Measurements from ENCODE around the gene NOL6. TPM values are rescaled to one million over a fixed set of nuclear protein-coding genes. Genes with fewer than 3 reads are reported as not detected.
A peak's percentile ranks its signal among the peaks of the same experiment; 100 is the strongest.
"Not testable (repeated sequence)": the region's sequence is repeated elsewhere in the genome, so short reads cannot be mapped to it uniquely, and the experiment has no call there.

NOL6 gene
- polyA plus RNA-seq, 10 donors, result 19.4 to 27.1 (median 23.5) TPM

GRCh38 chr9:33434317-33435105, 39.2 kb downstream of the NOL6 start:
- DNase-seq, result no peak

GRCh38 chr9:33433871-33434270, 39.9 kb downstream of the NOL6 start:
- DNase-seq, result no peak

- DNase-seq, result no peak
Observed at GRCh38 chr9:33431420-33431819, 42.3 kb downstream of the NOL6 start.

- no peak for DNase-seq
Observed at GRCh38 chr9:33430942-33431341, 42.8 kb downstream of the NOL6 start.

GRCh38 chr9:33429256-33429985, 44.3 kb downstream of the NOL6 start:
- DNase-seq, result no peak

GRCh38 chr9:33426843-33427293, 46.9 kb downstream of the NOL6 start:
- DNase-seq, result no peak

- DNase-seq, result no peak
Observed at GRCh38 chr9:33425128-33425533, 48.6 kb downstream of the NOL6 start.

- DNase-seq, result not testable (repeated sequence)
Observed at GRCh38 chr9:33424492-33424891, 49.2 kb downstream of the NOL6 start.

- DNase-seq, result not testable (repeated sequence)
Observed at GRCh38 chr9:33424043-33424442, 49.7 kb downstream of the NOL6 start.

GRCh38 chr9:33419708-33420303, 53.9 kb downstream of the NOL6 start:
- no peak for DNase-seq

- no peak for DNase-seq
Observed at GRCh38 chr9:33418090-33418489, 55.6 kb downstream of the NOL6 start.

GRCh38 chr9:33416996-33417395, 56.7 kb downstream of the NOL6 start:
- no peak for DNase-seq

- DNase-seq, result peak in 2 of 3 donors; percentile 43 to 51
Observed at GRCh38 chr9:33415501-33416038, 58.2 kb downstream of the NOL6 start.

- DNase-seq, result no peak
Observed at GRCh38 chr9:33414889-33415500, 58.7 kb downstream of the NOL6 start.

GRCh38 chr9:33414268-33414667, 59.5 kb downstream of the NOL6 start:
- DNase-seq, result no peak

Other genes starting within 250 kb of the NOL6 start
- not detected for gene SPINK4, start 233.8 kb downstream of the NOL6 start, polyA plus RNA-seq (ENCODE audit: insufficient read length in 10 of 10)
- 10 to 100 TPM; 62.4 to 86.8 (median 73.6) TPM for gene BAG1, start 209.2 kb downstream of the NOL6 start, polyA plus RNA-seq (ENCODE audit: insufficient read length in 10 of 10)
- gene CHMP5, start 208.9 kb downstream of the NOL6 start, polyA plus RNA-seq (ENCODE audit: insufficient read length in 10 of 10), result 10 to 100 TPM; 70.3 to 84.6 (median 77.8) TPM
- gene NFX1, start 183.4 kb downstream of the NOL6 start, polyA plus RNA-seq (ENCODE audit: insufficient read length in 10 of 10), result 10 to 100 TPM; 21.6 to 33.4 (median 27.1) TPM
- gene AQP7, start 71.4 kb downstream of the NOL6 start, polyA plus RNA-seq (ENCODE audit: insufficient read length in 10 of 10), result 1 to 10 TPM; 1.0 to 6.8 (median 1.8) TPM
- 10 to 100 TPM in 3 of 10 donors, 1 to 10 TPM in 7; 4.9 to 26.8 (median 5.7) TPM for gene AQP3, start 26.3 kb downstream of the NOL6 start, polyA plus RNA-seq (ENCODE audit: insufficient read length in 10 of 10)
- gene ANKRD18B, start 50.3 kb upstream of the NOL6 start, polyA plus RNA-seq (ENCODE audit: insufficient read length in 10 of 10), result 1 to 10 TPM in 3 of 10 donors, under 1 TPM in 7; 0.31 to 1.6 (median 0.75) TPM